Cerebellar nuclear complex (tissue), 1 donor: ENCODE measurements around the gene SOCS6.

Experiments
- DNase-seq, 2 experiments: peaks; one replicate each; lab custom pipeline; 2025; lab: John Stamatoyannopoulos, UW

SOCS6 gene

DNA sequence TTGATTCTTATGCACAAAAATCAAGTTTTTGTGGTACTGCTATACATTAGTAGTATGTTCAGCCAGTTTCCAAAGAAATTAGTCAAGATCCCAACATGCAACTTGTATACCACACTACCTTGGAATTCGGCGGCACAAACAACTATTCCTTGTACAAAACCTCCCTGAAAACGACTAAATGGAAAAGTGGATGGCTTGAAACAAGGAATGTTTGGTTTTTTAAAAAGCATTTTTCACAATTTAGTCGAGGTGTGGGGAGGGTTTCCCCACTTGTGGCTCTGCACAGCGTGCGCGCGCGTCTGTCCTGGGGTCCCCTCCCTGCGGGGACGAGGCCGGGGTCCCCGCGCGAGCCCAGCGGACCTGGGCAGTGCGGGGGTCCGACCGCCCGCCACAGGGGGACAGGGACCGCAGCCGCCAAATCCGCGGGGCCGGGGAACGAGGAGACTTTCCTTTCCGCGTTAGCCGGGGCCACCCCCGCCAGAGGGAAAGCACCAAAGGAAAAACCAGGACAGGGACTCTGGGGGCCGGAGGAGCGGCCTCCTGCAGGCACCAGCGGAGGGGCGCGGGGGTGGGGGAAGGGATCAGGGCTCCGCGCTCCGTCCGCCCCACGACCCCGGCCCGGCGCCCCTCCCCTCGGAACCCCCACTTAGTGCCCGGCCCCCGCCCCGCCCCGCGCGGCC is 534 bp upstream of the SOCS6 start:
- no peak for DNase-seq

DNA sequence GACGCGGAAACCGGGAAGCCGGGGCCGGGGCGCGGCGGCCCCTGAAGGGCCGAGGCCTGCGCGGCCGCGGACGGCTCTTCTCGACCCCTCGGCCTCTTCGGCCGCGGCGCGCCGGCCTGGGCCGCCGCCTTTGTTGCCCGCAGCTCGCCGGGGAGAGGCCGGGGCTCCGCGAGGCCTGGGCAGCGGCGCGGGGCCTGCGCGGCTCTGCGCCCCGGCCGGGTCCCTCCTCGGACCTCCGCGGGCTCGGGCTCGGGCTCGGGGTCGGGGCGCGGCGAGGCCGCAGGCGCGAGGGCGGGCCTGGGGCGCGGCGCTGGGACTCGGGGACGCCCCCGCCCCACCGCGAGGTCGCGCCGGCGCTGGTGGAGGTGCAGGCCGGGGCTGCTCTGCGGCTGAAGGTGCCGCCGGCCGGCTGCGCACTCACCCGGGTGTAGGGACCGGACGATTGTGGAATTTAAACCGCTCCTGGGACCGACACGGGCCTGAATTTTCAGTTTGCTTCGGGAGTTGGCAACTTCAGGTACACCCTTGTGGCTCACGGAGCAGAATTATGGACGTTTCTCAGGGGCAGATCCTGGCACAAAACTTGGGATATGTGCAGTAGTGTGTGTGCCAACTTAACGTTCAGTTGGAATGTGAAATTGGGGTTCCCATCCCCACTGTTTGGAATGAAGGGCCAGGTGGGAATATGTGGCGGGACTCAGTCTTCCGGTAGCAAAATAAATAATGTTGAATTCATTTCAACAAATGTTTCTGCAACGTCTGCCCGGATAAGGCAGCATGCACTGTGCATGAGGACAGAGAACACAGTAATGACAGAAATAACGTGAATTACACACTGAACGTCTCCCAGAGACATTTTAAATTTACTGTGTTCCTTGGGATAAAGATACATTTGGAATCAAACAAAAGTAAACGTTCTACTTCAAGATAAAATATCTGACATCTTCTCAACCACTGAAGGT is 787 bp downstream of the SOCS6 start:
- no peak for DNase-seq

DNA sequence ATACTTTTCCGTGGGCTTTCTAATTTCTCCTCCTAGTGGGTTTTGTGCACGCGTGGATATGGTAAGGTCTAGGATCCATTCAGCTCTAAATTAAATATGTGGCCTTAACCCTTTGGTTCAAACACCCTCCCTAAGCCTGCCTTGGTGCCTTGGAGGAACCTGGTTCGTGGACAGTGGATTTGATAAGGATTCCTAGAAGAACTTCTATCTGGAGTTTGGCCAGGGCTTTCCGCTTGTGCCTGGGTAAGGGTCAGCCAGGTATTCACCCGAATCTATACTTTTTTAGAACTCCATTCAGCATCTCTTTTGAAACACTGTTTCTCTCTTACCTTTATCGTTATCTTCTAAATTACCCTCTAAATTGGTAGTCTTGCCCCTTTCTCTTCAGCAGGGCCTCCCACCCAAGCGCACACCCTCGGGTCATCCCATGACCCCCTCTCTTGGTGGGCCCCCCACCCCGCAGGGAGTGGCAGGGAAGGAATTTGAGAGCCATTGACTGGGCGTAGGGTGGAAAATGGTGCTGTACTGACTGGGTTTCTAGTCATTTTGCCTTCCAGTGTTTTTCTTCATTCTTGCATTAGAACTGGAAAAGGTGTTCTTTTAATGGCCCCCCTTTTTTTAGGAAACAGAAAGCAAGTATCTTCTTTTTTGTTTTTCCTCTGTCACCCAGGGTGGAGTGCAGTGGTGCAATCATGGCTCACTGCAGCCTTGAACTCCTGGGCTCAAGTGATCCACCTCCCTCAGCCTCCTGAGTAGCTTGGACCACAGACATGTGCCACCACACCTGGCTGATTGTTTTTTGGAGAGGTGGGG is 1.8 kb downstream of the SOCS6 start:
- DNase-seq: no peak

DNA sequence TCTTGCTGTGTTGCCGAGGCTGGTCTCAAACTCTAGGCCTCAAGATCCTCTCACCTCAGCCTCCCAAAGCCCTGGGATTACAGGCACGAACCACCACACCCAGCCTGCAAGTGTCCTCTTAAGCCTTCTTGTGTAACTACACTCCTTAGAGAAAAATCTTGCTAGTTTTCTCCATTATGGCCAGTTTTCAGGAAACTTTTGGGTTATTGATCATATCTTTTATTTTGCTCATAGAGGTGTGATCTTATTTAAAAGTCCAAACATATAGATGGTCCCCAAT is 2.4 kb downstream of the SOCS6 start:
- no peak for DNase-seq

DNA sequence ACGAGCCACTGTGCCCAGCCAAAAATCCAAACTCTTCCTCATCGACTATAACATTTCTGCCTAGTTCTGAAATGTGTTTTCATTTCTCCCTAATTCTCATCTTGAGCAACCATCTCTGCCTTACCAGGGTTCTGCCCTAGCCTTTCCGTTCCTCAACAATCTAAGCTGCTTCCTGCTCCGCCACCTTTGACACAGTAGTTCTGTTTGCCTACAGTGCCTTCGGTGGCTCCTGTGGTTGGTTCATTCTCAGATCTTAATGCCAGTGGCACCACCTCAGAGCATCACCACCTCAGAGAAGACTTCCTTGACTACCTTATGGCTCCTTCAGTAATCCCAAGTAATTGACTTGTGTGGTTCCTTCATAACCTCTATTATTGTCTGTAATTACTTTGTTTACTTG is 3.8 kb downstream of the SOCS6 start:
- no peak for DNase-seq

DNA sequence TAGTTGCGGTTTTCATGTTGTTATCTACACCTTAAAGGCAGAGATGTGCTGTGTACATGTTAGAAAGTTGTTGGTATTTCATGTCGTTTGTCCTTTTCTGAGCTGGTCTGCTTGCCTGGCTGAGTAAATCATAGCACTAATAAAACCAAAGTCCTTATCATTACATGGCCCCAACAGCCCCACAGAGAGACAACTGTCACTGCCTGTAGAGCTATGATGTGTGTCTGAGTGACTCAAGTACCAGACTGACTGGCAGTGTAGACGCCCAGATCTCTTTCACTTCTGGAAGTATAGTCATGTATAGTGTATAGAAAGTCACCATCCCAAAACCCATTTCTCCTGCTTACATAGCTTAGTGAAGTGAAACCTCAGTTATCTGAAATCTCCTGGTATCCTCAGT is 4.3 kb downstream of the SOCS6 start:
- DNase-seq: no peak

DNA sequence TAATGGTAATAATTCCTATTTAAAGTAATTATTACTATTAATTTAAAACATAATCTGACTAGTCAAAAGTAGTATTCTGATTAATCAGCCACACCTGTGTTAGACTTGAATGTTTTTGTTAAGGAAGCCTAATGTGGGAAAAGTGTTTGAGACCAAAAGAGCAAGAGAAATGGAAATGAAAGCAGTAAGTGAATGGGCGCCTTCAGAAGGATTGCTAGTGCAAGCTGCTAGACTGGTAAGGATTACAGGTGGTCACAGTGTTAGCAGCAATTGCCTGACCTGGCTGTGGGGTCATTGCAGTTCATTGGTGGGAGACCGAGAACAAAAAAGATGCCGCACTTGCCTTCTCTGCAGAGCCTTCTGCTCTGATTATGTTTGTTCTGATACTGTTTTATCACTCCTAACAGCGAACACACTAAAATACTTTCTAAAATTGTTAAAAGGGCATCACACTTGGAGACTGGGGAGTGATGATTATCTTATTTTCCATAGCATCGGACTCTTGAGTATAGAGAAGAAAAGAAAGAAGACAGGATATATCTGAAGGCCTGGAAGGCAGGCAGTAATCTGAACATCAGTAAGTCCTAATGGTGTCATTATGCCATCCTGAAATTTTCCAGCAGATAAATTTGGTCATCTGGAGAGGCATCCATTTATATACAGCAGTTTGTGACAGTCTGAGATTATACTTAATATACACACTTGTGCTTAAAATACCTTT is 5.8 kb downstream of the SOCS6 start:
- DNase-seq: no peak

DNA sequence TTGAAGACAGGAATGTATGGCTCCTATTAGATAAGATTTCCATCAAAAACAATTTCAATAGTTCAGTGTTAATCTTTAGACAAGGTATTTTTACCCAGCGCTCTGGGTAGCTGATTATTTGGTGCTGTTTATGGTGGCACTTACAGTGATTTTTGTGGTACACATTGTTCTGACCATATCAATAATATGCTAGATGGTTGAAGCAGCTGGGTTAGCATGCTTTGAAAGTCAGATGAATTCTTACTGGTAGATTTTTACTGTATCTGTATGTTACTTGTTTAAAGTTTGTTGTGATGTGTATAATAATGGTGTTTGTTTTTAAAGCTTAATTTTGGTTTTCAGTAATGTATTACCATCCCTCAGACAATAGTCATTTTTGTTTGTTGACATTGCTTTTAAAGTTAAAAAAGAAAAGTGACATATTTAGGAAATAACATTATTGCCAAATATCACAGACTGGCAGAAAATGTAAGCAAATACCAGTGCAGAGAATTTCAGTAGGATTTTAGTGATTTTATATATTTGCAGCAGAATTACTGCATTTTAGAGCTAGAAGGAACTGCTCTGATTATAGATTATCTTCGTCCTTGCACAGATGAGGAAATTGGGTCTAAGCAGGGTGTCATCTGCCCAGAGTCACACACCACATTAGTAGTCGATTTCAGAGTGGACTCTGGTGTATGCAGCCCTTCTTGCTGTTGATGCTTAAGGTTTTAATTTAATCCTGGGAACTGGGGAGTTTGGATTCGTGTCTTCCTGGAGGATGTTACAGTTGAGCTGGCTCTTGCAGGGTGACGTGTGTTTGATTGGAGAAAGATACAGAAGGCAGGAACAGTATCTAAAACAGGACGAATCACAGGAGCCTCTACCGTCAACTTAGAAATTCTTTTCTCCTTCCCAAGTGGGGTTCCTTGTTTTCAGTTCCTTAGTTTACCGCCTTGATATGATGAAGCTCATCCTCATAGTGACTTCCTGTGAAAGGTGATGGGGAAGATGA is 6.6 kb downstream of the SOCS6 start:
- no peak for DNase-seq

DNA sequence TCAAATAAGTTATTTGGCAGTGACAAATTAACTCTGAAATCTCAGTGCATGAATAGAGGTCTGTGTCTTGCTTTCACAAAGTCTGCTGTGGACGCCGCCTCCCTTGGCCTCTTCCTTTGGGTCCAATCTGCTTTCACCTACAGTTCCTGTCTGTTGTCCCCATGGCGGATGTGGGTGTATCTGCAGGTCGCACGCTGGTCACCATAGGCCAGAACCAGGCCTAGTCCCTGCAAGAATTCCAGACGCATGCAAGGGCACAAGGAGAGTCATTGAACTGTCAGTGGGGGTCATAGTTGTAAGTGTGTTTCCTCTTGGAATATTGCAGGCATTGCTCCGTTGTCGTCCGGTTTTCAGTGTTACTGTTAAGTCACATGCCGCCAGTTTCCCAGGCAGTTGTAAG is 7.4 kb downstream of the SOCS6 start:
- DNase-seq: no peak

DNA sequence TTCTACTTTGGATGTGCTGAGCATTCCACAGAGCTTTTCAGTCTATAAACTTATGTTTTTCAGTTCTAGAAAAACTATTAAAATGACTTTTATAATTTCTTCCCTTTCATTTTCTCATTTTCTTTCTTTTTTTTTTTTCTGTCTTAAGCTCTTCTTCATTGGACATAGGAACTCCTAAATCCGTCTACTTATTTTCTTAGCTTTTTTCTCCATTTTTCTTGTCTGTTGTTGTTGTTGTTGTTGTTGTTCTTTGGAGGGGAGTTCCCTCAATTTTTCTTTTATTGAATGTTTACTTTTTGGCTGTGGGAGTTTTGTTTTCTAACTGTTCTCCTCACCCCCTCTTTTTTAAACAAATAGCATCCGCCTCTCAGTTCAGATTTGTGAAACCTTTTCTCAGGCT is 7.9 kb downstream of the SOCS6 start:
- no peak for DNase-seq

DNA sequence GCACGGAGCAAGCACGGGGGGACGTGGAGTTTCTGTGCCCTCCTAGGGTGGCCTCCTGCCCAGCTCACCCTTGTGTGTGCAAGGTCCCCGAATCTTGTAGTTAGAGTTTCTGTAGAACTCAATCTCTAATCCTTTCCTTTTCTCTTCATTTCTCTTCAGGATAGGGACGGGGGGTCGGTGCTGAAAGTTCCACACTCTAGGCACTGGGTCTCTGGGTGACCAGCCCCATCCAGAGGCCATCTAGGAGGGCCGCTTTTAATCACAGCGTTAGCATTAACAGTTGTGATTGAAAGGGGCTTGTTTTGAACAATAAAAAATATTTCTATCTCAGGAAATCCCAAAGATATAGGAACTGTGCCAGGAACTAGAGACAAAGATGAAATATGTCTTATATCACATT is 10.5 kb downstream of the SOCS6 start:
- DNase-seq: no peak

DNA sequence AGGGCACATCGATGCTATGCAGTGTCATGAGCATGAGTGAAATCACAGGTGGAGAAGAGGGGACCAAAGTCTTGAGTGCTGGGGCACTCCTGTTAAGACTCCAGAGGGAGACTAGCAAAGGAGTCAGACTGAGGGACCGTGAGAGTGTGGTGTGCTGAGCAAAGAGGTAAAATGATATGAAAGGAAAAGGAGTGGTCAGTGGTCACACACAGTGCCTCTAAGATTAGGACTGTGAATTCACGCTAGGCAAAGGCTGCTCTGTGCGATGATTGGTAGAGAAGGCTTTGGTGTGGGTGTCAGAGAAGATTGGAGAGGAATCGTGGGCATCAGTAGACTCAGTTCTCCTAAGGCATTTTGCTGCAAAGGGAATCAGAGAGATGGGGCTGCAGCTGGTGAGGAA is 12.8 kb downstream of the SOCS6 start:
- DNase-seq: no peak

DNA sequence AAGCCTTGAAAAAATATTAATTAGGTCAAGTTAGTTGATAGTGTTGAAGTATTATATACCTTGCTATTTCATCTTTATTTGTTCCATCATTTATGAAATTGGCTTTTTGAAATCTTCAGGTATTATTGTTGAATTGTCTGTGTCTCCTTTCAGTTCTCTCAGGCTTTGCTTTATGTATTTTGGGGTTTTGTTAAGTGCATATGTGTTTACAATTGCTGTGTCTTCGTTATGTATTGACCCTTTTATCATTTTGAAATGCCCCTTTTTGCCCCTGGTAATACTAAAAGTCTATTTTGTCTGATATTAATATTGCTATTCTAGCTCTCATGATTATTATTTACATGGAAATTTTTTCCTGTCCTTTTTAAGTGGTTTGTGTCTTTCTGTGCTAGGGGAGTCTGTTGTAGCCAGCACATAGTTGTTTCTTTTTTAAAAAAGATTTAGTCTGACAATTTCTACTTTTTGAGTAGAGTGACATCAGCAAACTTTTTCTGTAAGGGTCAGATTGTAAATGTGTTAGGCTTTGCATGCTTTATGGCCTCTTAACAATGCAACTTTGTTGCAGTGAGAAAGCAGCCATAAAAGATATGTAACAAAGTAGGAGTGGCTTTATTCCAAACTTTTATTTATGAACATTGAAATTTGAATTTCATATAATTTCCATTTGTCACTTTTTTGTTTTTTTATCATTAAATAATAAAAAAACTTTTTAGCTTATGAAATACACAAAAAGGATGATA is 19.9 kb downstream of the SOCS6 start:
- DNase-seq: no peak

DNA sequence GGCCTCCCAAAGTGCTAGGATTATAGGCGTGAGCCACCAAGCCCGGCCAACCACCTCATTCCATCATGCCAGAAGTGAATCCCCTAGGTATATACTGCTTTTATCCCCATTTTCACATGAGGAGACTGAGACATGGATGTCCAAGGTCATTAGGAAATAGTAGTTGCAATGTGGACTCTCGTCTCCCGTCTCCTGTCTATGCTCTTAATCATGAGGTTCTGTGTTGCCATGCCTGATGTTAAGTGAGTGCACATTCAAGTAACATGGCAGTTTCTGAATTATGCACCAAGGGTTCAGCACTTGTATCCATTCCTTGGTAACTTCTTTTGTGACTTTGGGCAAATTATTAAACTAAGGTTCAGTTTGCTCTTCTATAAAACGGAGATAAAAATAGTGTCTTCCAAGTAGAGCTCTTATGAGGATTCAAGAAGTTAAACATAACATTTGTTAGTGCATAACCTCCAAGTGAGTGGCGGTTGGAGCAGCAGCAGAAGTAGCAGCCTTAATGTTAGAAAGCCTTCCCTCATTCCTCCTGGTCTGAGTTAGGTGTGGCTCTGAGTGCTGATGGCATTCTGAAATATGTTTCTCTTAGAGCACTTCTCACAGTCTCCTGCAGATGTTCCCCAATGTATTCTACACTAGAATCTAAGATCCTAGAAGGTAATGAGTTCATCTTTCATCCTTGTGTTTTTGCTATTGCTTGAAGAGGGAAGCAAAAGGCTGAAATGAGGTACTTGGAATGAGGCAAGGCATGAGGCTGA is 21.9 kb downstream of the SOCS6 start:
- DNase-seq: no peak

DNA sequence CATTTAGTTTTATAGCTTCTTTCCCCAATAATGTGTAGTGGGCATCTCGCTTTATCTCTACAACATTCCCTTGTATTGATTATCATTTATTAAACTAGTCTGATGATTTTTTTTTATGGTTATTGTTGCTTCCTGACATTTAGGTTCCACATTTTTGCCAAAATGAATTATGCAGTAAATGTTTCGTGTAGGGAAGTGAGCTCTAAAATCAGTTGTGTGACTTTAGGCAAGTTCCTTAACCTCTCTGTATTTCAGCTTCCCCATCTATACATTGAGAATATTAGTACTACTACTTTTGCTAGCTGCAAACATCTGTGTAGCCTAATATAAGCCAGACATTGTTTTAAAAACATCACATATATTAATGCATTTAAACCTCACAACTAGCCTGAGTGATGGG is 22.9 kb downstream of the SOCS6 start:
- no peak for DNase-seq

DNA sequence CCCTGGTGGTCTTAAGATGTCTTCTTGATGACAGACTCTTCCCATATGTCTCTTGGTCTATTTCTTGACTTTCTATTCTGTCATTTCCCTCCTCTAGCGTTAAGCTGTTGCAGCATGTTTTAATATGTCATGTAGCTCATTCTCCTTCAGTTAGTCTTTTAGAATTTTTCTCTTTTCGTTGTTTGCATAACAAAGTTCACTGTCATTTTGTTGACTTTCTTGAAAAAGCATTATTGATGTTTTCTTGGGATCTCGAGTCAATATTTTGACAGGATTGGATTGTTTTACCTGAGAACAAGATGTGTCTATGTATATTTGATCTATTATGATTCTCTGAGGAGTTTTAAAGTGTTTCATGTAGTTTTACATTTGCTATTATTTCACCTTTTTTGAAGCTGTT is 24.8 kb downstream of the SOCS6 start:
- DNase-seq: no peak

DNA sequence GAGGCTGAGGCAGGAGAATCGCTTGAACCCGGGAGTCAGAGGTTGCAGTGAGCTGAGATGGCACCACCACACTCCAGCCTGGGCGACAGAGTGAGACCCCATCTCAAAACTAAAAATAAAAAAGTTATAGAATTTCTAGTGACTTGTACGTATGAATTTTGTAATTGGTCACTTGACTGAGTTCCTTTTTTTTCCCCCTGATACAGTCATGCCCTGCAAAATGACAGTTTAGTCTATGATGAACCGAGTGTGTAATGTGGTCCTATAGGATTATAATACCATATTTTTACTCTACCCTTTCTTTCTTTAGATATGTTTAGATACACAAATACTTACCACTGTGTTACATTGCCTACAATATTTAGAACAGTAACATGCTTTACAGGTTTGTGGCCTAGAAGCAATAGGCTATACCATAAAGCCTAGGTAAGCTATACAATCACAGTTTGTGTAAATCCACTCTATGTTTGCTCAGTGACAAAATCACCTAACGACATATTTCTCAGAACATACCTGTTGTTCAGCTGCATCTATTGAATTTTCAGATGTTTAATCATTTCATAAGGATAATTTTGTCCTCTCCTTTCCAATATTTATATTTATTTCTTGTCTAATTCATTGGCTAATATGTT is 25.4 kb downstream of the SOCS6 start:
- no peak for DNase-seq

DNA sequence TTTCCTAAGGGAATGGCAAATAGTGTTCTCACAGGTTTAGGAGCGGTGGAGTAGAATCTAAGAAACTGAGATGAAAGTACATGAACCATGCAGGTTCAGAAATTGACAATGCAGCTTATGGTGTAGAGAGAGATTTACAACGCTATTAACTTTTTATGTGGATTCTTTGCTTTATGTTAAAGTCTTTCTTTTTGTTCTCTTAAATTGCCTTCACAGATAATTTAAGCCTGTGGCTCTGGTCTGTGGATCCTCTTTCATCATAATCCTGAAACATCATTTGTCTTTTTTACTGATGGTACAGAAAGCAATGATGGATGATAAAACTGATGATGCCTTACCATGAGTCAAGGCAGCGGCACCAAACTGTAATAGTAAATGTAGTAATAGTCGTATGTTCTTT is 30.3 kb downstream of the SOCS6 start:
- DNase-seq: no peak

DNA sequence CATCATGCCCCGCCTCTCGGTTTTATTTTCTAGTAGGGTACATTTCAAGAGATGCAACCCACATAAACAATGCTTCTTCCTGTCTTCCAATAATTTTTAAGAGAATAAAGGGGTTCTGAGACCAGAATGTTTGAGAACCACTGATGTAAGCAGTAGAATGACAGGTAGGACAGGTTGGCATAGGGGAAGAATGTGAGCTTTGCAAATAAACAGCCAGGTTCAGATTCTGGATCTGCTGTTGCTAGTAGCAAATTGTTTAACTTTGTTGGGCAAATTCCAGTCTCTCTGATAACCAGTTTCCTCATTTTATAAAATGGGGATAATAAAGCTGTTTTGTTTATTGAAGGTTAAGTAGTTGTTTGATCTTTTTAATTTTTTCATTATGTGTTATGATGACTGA is 32.8 kb downstream of the SOCS6 start:
- no peak for DNase-seq
